GM18502 (cell line): ENCODE measurements around the gene SLC1A6.
"Not testable (repeated sequence)": the region's sequence is repeated elsewhere in the genome, so short reads cannot be mapped to it uniquely, and the experiment has no call there.

Source experiments
- ATAC-seq: cut with Tn5 transposase; IDR thresholded peaks from one replicate; pipeline ENCODE4 v1.9.1; 2021; ENCODE audit warnings: mild to moderate bottlenecking; ENCODE audit not compliant: unreplicated experiment, poor library complexity

SLC1A6 gene

DNA sequence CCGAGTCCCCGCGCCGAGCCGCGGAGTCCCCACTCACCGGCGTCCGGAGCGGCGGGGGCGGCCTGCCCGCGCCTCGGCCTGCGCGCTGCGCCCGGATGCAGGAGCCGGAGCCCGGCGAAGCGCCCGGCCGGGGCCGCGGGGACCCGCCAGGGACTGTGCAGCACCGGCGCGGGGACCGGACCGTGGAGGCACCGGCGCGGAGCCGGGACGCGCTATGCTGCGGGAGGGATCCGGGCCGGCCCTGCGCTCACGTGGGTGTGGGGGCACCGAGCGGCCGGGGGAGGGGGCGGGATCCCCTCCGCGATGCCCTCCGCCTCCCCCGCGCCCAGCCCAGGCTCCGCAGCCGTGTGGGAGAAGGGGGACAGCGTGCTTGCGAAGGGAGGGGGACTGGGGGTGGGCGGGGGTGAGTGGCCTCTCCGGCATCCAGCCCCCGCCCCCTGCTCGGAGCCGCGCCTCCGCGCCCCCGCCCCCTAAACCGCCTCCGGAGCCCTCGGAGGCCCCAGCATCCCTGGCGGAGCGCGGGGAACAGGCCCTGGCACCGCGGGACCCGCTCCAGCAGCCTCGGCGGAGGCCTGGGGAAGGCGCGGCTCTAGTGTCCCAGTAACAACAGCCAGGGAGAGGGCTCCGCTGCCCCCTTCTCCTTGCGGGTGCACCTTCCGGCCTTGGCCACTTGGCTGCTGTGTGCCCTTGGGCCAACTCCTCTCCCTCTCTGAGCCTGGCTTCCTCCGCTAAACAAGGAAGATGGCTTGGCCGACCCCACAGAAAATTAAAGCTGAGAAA lies at the start of gene SLC1A6:
SLC1A6 (minus strand) TSS at position 389 of the 780 bp plus-strand sequence. CDS start 6,954 bp downstream, outside the sequence.
- no peak for ATAC-seq

DNA sequence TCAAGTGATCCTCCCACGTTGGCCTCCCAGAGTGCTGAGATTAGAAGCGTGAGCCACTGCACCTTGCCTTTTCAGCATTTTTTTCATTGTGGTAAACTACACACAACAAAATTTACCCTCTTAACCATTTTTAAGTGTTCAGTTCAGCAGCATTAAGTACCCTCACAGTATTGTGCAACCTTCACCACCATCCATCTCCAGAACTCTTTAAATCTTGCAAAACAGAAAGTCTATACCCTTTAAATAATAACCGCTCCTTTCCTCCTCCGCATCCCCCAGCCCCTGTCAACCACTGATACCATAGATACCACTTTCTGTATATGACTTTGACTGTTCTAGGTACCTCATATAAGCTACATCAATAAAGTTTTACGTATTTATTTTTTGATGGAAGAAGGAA lies 48.8 kb upstream of the SLC1A6 start:
- no peak for ATAC-seq

DNA sequence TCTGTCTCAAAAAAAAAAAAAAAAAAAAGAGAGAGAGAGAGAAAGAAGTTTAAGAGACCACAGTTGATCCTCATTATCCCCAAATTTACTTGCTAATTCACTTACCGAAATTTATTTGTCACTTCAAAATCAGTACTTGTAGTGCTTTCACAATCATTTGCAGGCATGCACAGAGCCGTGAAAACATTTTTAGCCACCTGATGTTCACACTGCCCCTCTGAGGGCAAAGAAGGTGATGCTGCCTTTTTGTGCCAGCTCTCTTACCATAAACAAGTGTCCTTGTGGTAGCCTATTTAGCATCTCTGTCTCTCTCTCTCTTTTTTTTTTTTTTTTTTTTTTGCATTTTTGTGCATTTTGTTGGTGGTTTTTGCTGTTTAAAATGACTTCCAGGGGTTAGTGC lies 45.6 kb upstream of the SLC1A6 start:
- ATAC-seq: no peak

DNA sequence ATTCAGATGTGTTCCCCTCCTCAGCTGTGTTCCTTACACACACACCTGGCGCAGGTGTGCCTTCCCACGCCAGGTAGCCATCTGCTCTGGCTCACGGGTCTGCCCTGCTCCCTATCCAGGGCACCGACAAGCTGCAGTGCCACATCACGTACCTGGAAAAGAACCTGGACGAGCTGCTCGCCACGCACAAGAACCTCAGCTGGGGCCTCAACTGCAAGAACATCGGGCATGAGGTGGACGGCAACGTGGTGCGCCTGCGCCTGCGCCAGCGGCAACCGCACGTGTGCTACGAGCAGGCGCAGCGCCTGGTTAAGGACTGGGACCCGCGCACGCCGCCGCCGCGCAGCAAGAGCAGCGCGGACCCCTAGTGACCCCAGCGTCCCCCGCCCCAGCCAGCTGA lies 43.1 kb upstream of the SLC1A6 start:
- ATAC-seq: no peak

DNA sequence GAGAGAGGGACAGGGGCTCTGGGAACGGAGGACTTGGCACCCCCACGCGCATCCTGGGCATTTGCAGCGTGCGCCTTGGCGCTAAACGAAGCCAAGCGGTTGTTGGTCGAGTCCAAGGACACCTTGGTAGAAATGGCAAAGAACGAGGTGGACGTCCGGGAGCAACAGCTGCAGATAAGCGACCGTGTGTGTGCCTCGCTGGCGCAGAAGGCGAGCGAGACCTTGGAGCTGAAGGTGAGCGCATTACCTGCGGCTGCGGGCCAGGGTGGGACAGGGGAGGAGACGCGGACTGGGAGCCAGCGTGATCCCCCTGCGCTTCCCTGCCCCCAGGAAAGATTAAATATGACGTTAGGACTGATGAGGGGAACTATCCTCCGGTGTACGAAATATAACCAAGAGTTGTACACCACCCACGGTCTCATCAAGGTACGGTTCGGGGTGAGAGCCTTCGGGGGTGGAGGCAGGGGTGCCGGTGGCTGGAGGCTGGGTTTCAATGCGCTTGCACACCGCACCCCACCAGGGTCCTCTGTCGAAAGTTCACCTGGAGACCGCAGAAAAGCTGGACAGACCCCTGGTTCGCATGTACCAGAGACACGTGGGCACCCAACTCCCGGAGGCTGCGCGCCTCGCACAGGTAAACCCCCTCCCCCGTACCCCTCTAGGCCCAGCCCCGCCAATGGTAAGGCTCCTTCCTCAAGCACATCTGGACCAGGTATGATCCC lies 41.8 kb upstream of the SLC1A6 start:
- no peak for ATAC-seq

DNA sequence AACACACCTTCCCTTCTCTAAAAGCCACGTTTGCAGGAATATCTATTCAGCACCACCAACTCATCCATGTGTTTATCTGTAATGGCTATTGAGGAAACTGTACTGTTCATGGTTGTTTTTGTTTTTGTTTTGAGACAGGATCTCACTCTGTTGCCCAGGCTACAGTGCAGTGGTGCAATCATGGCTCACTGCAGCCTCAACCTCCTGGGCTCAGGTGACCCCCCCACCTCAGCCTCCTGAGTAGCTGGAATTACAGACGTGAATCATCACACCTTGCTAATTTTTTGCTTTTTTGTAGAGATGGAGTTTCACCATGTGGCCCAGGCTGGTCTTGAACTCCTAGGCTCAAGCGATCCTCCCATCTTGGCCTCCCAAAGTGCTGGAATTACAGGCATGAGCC lies 39.2 kb upstream of the SLC1A6 start:
- ATAC-seq: not testable (repeated sequence)

DNA sequence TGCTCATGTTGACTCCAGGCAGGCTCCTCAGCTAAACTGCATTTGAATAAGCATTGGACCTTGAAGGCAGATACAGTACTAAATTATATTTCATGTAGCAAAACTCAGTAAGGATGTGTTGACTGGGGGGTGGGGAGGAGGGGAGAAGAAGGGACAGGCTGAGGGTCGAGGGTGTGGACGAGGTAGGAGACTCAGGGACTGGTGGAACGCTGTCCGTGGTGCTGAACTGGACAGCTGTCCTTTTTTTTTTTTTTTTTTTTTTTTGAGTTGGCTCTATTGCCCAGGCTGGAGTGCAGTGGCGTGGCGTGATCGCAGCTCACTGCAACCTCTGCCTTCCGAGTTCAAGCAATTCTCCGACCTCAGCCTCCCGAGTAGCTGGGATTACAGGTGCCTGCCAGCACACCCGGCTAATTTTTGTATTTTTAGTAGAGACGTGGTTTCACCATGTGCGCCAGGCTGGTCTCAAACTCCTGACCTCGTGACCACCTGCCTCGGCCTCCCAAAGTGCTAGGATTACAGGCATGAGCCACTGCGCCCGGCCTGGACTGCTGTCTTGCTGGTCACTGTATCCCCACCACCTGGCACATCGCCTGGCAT lies 36.4 kb upstream of the SLC1A6 start:
- no peak for ATAC-seq

DNA sequence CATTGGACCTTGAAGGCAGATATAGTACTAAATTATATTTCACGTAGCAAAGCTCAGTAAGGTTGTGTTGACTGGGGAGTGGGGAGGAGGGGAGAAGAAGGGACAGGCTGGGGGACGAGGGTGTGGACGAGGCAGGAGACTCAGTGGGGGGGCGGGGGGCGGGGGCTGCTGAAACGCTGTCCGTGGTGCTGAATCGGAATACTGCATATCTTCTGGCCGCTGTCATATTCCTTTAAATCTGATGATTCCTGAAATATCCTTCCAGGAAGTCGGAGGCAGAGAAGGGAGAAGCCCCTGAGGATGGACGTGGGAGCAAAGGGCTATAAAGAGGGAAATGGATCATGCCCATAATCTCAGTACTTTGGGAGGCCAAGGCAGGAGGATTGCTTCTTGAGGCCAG lies 34.9 kb upstream of the SLC1A6 start:
- ATAC-seq: no peak

DNA sequence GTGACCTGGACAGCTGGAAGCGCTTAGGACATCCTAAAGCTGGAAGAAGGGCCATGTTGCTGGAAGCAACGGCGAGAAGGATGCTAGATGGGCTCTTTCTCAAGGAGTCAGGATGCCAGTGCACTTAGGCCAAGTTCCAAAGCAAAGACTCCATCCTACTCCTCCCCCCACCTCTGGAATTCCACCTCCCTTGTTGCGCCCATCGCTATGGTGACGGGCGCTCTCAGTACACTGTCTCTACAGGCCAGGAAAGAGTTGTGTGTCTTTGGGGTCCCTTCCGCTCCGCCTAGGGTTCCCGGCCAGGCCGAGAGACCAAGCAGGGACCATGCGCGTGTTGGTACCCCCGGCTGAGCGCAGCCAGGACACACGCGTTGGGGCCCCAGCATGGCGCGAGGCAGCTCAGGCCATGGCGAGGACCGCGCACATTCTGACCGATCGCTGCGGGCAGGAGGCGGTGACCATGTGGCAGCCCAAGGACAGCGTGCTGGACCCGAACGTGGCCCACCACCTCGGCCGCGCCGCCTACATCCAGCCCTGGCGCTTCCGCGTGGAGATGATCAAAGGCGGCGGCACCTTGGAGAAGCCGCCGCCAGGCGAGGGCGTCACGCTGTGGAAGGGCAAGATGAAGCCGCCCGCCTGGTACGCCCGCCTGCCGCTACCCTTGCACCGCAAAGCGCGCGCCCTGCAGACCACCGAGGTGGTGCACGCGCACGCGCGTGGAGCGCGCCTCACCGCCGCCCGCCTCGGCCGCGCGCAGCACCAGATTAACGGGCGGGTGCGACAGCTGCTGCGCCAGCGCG lies 31.0 kb upstream of the SLC1A6 start:
- no peak for ATAC-seq

DNA sequence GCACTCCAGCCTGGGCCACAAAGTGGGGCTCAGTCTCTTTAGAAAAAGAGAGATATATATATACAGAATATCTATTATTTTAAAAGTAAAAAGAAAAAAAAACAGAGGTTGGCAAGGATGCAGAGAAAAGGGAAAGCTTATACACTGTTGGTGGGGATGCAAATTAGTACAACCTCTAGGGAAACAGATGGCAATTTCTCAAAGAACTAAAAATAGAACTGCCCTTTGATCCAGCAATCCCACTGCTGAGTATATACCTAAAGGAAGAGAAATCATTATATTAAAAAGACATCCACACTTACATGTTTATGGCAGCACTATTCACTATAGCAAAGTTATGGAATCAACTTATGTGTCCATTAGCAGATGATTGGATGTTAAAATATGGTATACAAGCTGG lies 28.6 kb upstream of the SLC1A6 start:
- no peak for ATAC-seq

DNA sequence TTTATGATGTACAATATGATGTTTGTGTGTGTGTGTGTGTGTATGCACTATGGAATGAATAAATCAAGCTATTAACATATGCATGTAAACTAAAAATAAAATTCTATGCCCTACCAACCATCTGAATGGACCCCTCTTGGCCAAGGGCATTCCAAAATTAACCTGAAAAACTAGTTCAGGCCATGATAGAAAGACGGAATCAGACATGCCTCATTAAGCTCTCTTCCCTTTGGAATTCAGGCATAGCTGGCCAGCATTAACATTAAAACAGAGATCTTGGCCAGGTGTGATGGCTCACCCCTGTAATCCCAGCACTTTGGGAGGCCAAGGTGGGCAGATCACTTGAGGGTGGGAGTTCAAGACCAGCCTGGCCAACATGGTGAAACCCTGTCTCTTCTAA lies 18.3 kb upstream of the SLC1A6 start:
- no peak for ATAC-seq

DNA sequence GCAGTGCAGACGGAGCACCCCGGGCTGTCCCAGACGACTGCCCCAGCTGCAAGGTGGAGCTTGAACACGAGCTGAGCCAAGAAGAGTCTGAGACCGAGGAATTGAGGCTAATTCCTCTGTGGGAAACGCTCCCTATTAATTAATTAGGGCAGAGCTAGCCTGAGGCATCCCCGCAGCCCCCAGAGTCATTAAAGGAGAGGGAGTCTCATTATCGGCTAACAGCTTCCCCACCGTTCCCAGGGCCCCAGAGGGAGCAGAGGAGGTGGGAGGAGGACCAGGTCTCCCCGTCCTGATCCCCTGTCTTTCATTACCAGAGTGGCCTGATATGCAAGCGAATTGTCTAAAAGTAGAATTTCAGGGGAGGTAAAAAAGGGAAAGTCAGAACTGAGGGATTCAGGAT lies 13.1 kb upstream of the SLC1A6 start:
- ATAC-seq: no peak

DNA sequence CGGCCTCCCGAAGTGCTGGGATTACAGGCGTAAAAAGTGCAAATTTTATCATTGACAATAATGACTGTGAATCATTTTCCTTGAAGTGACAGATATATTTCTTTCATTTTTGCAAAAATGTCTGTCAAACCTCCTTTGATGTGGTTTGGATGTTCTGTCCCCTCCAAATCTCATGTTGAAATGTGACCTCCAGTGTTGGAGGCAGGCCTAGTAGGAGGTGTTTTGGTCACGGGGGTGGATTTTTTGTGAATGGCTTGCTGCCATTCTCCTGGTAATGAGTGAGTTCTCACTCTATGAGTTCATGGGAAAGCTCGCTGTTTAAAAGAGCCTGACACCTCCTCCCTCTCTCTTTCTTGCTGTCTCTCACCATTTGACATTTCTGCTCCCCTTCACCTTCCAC lies 5.5 kb upstream of the SLC1A6 start:
- ATAC-seq: no peak

DNA sequence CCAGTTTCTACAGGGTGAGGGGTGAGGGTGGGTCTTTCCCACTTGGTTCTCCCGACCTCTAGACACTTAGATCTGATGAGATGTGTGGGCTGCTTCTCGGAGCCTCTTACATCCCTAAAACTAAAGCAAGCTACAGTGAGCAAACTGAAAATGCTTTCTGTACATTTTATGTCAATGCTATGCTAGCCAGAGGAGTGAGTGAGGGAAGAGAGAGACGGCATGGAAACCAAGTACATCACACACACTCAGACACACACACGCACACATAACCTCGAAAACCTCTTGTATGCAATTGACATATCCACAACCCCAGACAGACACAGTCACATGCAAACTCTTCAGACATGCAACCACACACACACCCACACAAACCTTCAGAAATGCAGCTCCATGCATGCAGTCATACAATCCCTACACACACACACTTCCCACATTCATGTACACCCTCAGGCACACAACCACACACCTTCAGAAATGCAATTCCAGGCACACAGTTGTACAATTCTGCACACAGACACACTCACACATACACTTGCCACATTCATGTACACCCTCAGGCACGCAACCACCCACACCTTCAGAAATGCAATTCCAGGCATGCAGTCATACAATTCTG lies 1.4 kb downstream of the SLC1A6 start:
- ATAC-seq: no peak

DNA sequence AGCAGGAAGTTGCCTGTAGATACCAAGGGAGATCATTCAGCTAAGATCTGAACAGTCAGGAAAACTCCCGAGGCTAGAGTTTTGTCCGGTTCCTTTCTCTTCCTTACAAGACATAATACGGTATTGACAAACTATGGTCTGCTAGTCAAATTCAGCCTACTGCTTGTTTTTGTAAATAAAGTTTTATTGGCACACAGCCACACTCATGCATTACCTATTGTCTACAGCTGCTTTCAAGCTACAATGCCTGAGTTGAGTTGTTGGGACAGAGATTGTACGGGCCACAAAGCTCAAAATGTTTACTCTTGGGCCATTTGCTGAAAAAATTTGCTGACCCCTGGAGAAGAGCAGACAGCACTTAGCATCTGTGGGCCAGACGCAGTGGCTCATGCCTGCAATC lies 2.5 kb downstream of the SLC1A6 start:
- no peak for ATAC-seq

DNA sequence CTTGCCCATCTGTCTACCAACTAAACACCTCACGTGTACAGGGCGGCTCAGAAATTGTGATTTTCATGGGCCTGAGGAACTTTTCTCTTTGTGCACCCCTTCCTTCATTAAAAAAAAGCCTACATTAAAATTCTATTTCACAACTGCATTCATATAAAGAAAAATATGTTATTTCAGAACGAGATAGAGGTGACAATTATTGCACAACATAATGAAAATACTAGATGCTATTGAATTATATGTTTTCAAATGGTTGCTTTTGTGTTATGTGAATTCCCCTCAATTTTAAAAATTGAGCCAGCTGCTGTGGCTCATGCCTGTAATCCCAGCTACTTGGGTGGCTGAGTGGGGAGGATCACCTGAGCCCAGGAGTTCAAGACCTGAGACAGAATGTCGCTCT lies 5.2 kb downstream of the SLC1A6 start:
- ATAC-seq: no peak

DNA sequence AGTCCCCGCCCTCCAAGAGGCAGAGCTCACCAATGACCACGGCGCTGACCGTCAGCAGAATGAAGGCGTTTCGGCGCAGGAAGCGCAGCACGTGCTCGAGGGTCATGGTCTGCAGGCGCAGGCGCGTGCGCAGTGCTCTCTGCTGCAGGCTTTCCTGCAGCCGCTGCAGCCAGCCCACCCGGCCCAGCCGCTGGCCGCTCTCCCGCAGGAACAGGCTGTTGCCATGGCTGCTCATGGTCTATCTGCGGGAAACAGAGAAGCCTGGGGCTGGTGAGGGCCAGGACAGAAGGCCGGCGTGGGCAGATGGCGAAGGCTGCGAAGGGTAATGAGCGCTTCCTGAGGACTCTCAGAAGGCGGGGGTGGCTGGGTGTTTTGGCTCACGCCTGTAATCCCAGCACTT lies 7.0 kb downstream of the SLC1A6 start:
- ATAC-seq: no peak

DNA sequence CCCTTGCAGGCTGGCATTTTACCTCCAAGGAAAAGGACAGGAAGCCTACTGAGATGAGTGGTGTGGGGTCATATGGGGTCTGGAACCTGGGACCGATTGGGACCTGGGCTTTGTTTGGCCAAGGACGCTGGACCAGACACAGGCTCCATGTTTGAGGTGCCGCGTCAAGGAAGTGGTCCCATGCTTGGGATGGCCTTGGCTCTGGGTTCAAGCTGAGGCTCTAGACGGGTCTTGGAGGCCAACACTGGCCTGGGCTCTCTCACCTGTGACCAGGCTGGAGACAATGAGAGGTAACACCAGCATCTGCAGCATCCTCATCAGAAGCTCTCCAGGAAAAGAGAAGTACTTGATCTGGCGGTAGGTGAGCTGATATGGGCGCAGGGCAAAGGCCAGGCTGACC lies 8.2 kb downstream of the SLC1A6 start:
- ATAC-seq: no peak

DNA sequence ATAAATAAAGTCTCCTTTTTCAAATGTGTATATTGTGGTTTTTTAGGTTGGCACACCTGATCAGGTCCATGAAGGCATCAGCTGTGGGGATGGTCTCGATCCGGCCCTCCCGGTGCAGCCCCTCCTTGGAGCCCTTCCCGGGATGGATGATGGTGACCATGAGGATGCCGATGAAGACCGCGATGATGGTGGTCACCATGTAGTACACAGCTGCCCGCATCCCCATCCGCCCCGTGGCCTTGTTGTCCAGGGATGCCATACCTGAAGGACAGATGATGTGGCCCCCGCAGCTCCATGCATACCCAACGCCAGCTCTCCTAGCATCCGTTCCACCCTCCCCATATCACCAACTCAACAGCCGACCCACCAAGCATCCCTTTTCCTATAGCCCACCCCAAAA lies 11.4 kb downstream of the SLC1A6 start:
- no peak for ATAC-seq

DNA sequence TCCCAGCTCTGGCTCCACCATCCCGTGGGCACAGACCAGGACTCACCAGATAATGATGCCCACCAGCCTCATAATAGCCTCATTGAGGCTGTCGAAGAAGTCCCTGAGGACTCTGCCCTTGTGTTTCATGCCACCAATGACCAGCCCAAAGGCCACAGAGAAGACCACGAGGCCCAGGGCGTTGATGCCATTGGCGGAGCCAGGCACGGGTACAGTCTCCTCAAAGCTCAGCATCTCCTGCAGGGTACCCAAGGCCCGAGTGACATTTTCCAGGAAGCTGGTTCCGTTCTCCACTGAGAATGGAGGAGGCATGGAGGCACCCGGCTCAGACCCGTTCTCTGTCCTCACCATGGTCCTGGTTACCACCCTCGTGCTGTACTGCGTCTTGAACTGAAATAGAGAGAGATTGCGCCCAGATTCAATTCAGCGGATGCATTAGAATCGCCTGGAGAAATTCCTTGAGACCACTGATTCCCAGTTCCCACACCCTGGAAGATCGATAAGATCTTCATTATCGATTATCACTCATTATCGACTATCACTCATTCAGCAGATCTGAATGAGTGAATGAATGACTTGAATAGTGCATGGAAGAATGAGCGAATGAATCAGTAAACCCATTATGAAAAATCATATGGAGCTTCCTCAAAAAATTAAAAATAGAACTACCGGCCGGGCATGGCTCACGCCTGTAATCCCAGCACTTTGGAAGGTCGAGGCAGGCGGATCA lies 17.5 kb downstream of the SLC1A6 start:
- no peak for ATAC-seq
